D721Med (cell line): ENCODE results near the gene LMAN1L.
A peak's percentile ranks its signal among the peaks of the same experiment; 100 is the strongest.

Experiments
- DNase-seq: peaks from one replicate; pipeline ENCODE4 v3.0.0; 2011; ENCODE audit warnings: low spot score; ENCODE audit not compliant: insufficient read length
- FAIRE-seq: peaks from 2 replicates; lab custom pipeline; 2011; peaks lifted over from hg19 to GRCh38; lab: Jason Lieb, UNC
- CTCF ChIP-seq: IDR thresholded peaks from 2 replicates; pipeline ENCODE4 v1.5.1; 2012; ENCODE audit warnings: mild to moderate bottlenecking, control low read depth; ENCODE audit not compliant: insufficient read depth; ENCODE audit errors: missing control alignments

The LMAN1L gene

GRCh38 chr15:74844319-74845207 lies 31.9 kb downstream of the LMAN1L start:
- TF ChIP-seq CTCF = no peak
- DNase-seq = peak; percentile 85
- FAIRE-seq = no peak

- FAIRE-seq = no peak
- no peak for TF ChIP-seq CTCF
- DNase-seq = no peak
Observed at GRCh38 chr15:74845208-74845568, 32.6 kb downstream of the LMAN1L start.

GRCh38 chr15:74845581-74845980 lies 32.9 kb downstream of the LMAN1L start:
- DNase-seq = no peak
- no peak for TF ChIP-seq CTCF
- no peak for FAIRE-seq

GRCh38 chr15:74847432-74847831 lies 34.8 kb downstream of the LMAN1L start:
- FAIRE-seq (no peak), DNase-seq (no peak)
- no peak for TF ChIP-seq CTCF

- TF ChIP-seq CTCF = no peak
- DNase-seq (no peak), FAIRE-seq (no peak)
Observed at GRCh38 chr15:74850393-74850792, 37.8 kb downstream of the LMAN1L start.

GRCh38 chr15:74851960-74852359 lies 39.3 kb downstream of the LMAN1L start:
- DNase-seq (no peak), FAIRE-seq (no peak)
- TF ChIP-seq CTCF = no peak

GRCh38 chr15:74854453-74855022 lies 41.9 kb downstream of the LMAN1L start:
- DNase-seq = no peak
- no peak for TF ChIP-seq CTCF
- no peak for FAIRE-seq
